AG20443 (cell line): ENCODE results near the gene ADAMTS13.

Source experiments
- DNase-seq: peaks from one replicate; pipeline ENCODE4 v3.0.0; 2012; ENCODE audit warnings: low spot score, mixed read lengths

The ADAMTS13 gene

GRCh38 chr9:133490865-133491655 lies 68.9 kb downstream of the ADAMTS13 start:
- DNase-seq, result no peak

DNA sequence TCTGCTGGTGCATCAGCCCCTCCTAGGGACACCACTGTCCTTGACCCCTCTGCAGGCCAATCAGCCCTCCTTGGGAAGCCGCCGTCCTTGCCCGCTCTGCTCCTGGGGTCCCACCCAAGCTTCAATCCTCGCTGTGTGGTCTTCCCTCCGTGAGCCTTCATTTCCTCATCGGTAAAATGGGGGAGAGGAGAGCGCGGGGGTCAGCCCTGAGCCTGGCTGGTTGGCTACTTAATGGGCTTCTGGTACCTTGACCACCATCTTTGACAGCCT lies 69.4 kb downstream of the ADAMTS13 start:
- DNase-seq, result no peak

DNA sequence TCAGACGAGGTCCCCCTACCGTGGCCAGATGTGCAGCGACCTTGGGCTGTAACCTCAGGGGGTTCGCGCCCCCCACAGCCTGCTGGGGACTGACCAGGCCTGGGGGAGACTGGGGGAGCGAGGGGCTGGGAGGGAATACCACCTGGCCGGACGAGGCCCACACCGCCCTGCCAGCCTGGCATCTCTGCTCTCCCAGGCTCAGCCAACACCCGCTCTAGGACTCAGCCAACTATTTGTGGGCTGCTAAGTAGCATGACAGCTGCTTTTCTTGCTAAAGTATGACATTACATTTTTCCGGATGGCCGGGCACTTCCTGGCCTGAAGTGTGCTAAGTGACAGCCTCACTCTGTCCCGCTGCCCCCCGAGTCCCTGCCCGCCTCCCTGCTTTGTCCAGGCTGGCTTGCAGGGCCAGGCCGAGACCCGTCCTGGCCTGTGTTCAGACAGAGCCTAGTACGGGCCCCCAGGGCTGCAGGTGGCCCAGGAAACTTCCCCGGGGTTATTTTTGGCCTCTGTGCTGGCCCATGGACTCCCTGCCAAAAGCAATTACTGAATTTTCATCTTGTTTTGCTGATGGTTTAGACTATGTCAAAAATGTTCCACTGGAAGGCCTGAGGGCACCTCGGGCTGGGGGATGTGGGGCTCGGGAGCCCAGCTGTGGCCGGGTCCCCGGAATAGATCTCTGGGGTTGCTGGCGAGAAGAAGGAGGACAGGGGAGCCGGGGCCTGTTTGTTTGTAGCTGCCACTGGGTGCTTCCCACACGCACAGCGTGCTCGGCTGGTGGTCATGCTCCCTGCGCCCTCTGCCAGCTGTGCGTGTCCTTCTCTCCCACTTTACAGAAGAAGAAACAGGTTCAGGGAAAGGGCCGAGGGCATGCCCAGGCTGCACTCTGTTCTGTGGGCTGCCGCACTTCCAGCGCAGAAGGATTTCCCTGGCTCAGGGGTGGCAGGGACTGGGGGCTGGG lies 70.2 kb downstream of the ADAMTS13 start:
- DNase-seq, result peak; percentile 57

DNA sequence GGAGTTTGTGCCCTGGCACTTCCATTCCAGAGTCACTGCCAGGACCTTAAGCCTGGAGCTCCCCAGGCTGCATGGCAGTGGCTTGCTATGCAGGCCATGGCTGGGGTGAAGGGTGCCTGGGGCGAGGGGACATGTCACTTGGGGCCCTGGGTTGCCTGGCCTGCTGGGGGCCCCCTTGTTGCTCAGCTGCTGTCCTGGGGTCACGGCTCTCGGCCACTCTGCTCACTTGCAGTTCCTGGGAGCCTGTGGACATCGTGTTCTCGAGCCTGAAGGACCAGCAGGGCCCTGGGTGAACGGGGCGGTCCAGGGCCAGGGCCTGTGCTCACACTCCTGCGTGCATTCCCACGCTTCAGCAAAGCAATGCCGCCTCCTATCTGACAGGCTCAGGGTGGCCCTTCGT lies 71.3 kb downstream of the ADAMTS13 start:
- DNase-seq, result no peak

DNA sequence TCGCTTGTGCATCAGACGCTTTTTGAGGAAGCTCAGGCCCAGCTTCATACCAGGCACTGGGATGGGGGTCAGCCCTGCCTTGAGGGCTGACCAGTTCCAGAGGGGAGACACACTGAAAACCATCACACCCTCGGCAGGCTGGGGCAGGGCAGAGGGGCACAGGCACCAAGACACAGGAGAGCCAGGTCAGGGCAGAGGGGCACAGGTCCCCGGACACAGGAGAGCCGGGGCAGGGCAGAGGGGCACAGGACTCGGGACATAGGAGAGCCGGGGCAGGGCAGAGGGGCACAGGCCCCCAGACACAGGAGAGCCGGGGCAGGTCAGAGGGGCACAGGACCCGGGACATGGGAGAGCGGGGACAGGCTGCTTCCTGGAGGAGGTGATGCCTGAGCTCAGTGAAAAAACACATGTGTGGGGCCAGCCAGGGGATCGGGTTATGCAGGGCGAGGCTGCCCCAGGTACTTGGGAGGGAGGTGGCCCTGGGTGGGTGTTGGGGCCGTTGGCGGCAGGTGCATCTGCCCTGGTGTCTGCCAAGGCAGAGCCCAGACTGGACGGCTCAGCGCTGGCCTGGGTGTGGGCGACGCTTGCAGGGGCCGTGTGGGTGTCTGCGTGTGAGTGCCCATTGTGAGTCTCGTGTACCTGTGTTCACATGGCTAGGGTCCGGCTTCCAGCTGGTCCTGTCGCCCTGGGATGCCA lies 71.8 kb downstream of the ADAMTS13 start:
- no peak for DNase-seq

DNA sequence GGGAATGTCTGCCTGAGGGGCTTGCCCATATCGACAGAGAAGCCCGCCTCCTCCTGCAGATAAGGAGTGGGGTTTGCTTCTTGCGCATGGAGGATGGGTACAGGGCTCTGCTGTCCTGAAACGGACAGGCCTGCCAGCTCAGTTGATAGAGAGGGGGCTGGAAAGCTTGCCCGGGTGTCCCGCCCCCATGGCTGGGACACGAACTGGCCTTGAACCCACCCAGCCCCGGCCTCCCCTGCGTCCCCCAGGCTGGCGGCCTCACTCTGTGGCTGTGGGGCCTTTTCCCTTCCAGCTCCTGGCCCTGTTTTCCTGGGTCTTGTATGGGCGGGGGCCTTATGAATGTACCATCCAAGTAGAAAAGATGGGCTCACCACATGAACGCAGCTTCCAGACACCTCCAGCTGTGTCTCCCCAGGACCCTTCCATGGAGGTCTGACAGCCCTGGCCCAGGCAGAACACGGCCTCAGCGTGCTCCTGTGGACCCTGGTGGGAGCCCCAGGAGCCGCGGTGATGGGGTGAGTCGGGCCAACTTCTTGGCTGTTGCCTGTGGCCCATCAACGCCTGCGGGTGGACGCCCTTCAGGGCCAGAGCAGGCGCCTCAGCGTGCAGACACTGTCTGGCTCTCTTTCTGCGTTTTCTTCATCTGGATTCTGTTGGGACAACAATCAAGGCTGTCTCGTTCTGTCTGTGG lies 72.6 kb downstream of the ADAMTS13 start:
- no peak for DNase-seq

GRCh38 chr9:133495327-133496293 lies 73.4 kb downstream of the ADAMTS13 start:
- no peak for DNase-seq

- no peak for DNase-seq
These were observed 75.0 kb downstream of the ADAMTS13 start for GRCh38 chr9:133496861-133497842.

GRCh38 chr9:133499132-133499891 lies 77.1 kb downstream of the ADAMTS13 start:
- no peak for DNase-seq

DNA sequence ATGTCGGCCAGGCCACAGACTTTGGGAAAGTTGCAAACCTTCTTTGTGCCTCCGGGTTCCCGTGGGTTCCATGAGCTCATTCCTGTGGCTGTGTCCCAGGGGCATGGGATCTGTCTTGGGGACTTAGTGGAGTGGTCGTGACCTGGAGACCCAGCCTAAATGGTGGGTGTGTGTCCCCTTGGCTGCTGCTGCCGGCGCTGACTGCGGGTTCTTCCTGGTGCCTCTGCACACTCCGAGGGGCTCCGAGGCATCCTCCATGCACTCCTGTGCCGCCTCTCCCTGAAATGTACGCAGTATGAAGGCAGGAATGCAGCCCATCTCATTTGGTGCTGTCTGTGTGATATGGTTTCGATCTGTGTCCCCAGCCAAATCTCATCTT lies 77.7 kb downstream of the ADAMTS13 start:
- no peak for DNase-seq

GRCh38 chr9:133502112-133502511 lies 79.9 kb downstream of the ADAMTS13 start:
- no peak for DNase-seq

DNA sequence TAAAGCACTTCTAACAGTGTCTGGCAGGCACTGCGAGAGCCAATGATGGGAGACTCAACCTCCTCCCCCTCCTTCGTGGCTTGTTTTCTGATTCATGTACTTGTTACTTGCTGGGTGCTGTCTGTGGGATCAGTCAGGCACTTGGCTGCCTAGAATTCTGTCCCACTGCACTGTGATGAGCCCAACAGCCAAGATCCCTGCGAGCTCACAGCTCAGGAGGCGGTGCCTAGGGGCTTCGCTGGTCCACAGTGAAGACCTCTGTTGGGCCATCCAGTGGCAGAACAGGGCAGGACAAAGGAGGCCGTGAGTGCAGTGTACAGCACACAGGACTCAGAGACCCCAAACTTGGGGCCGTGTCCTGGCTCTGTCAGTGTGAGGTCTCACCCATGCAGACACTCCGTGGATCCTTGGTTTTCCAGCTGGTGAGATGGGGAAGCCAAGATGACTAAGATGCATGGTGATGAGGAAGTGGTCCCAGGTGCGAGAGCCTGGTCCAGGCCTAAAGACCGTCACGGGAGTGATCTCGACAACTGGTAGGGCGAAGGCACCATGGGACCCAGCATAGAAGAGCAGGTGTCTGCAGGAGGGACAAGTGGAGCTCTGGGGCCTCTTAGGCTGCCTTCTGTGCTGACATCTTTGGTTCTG lies 83.1 kb downstream of the ADAMTS13 start:
- no peak for DNase-seq

GRCh38 chr9:133505901-133506652 lies 83.9 kb downstream of the ADAMTS13 start:
- peak; percentile 84 for DNase-seq

- DNase-seq, result peak; percentile 94
These were observed 84.5 kb downstream of the ADAMTS13 start for GRCh38 chr9:133506653-133507038.

GRCh38 chr9:133507246-133507965 lies 85.2 kb downstream of the ADAMTS13 start:
- no peak for DNase-seq

DNA sequence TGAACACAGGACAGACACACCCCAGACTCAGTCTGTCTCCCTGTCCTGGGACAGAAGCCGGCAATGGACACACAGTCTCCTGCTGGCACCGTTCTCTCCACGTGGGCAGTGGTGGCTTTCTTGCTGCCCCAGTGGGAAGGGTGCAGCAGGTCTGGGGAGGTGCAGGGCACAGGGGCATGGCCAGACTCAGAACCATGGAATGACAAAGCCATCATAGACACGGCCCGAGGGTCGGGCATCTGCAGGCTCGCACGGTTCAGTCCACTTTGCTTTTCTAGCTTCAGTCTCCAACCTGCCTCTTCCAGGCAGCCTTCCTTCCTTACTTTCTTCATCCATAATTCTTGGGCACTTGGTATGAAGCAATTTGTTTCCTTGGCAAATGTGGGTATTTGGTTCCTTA lies 85.9 kb downstream of the ADAMTS13 start:
- no peak for DNase-seq
